HG02623 (cell line): ENCODE data around the gene B3GALNT1.

Experiments
- ATAC-seq: cut with Tn5 transposase; IDR thresholded peaks from one replicate; pipeline ENCODE4 v1.9.1; 2021; ENCODE audit warnings: moderate library complexity; ENCODE audit not compliant: unreplicated experiment

Gene B3GALNT1

GRCh38 chr3:161081633-161082032 lies 23.5 kb downstream of the B3GALNT1 start:
- ATAC-seq: peak; percentile 91

GRCh38 chr3:161073181-161073580 lies 32.0 kb downstream of the B3GALNT1 start:
- no peak for ATAC-seq

GRCh38 chr3:161072751-161073150 lies 32.4 kb downstream of the B3GALNT1 start:
- no peak for ATAC-seq

- no peak for ATAC-seq
These were observed 32.9 kb downstream of the B3GALNT1 start for GRCh38 chr3:161072211-161072621.

GRCh38 chr3:161070980-161071663 lies 34.0 kb downstream of the B3GALNT1 start:
- no peak for ATAC-seq

GRCh38 chr3:161070252-161070930 lies 34.8 kb downstream of the B3GALNT1 start:
- no peak for ATAC-seq

- ATAC-seq: peak; percentile 96
These were observed 35.5 kb downstream of the B3GALNT1 start for GRCh38 chr3:161069511-161070251.

- no peak for ATAC-seq
These were observed 37.8 kb downstream of the B3GALNT1 start for GRCh38 chr3:161067335-161067734.

- no peak for ATAC-seq
These were observed 38.2 kb downstream of the B3GALNT1 start for GRCh38 chr3:161066930-161067329.

- no peak for ATAC-seq
These were observed 40.7 kb downstream of the B3GALNT1 start for GRCh38 chr3:161064413-161064812.

- no peak for ATAC-seq
These were observed 50.1 kb downstream of the B3GALNT1 start for GRCh38 chr3:161054860-161055604.

- ATAC-seq: no peak
These were observed 53.3 kb downstream of the B3GALNT1 start for GRCh38 chr3:161051856-161052255.

- ATAC-seq: peak; percentile 78
These were observed 54.2 kb downstream of the B3GALNT1 start for GRCh38 chr3:161050935-161051334.

GRCh38 chr3:161049683-161050248 lies 55.4 kb downstream of the B3GALNT1 start:
- ATAC-seq: no peak

- ATAC-seq: peak; percentile 72
These were observed 61.7 kb downstream of the B3GALNT1 start for GRCh38 chr3:161043336-161044035.

GRCh38 chr3:161042023-161042501 lies 63.1 kb downstream of the B3GALNT1 start:
- no peak for ATAC-seq

- ATAC-seq: no peak
These were observed 66.4 kb downstream of the B3GALNT1 start for GRCh38 chr3:161038725-161039124.

GRCh38 chr3:161035711-161036110 lies 69.4 kb downstream of the B3GALNT1 start:
- no peak for ATAC-seq

- peak; percentile 94 for ATAC-seq
These were observed 70.1 kb downstream of the B3GALNT1 start for GRCh38 chr3:161034913-161035550.
